GM19351 (cell line): ENCODE data around the gene DNAJC15.

ENCODE experiments used
- ATAC-seq: cut with Tn5 transposase; IDR thresholded peaks from one replicate; pipeline ENCODE4 v1.9.1; 2021; ENCODE audit warnings: mild to moderate bottlenecking, moderate library complexity; ENCODE audit not compliant: unreplicated experiment

Gene DNAJC15

GRCh38 chr13:43080199-43080598 lies 56.8 kb downstream of the DNAJC15 start:
- ATAC-seq = no peak

- no peak for ATAC-seq
Measured at GRCh38 chr13:43081866-43082265, 58.5 kb downstream of the DNAJC15 start.

- ATAC-seq = no peak
Measured at GRCh38 chr13:43083750-43084149, 60.4 kb downstream of the DNAJC15 start.

GRCh38 chr13:43085545-43085944 lies 62.2 kb downstream of the DNAJC15 start:
- ATAC-seq = no peak

- no peak for ATAC-seq
Measured at GRCh38 chr13:43086181-43086580, 62.8 kb downstream of the DNAJC15 start.

- ATAC-seq = no peak
Measured at GRCh38 chr13:43088093-43088511, 64.7 kb downstream of the DNAJC15 start.

- no peak for ATAC-seq
Measured at GRCh38 chr13:43089912-43090498, 66.6 kb downstream of the DNAJC15 start.

GRCh38 chr13:43094901-43095300 lies 71.5 kb downstream of the DNAJC15 start:
- peak; percentile 92 for ATAC-seq

GRCh38 chr13:43095771-43096719 lies 72.7 kb downstream of the DNAJC15 start:
- no peak for ATAC-seq

GRCh38 chr13:43100667-43101066 lies 77.3 kb downstream of the DNAJC15 start:
- ATAC-seq = no peak

- ATAC-seq = no peak
Measured at GRCh38 chr13:43102304-43102703, 78.9 kb downstream of the DNAJC15 start.

- ATAC-seq = no peak
Measured at GRCh38 chr13:43107780-43108179, 84.4 kb downstream of the DNAJC15 start.

GRCh38 chr13:43110036-43110435 lies 86.7 kb downstream of the DNAJC15 start:
- ATAC-seq = no peak

- no peak for ATAC-seq
Measured at GRCh38 chr13:43110658-43111057, 87.3 kb downstream of the DNAJC15 start.

GRCh38 chr13:43111559-43112400 lies 88.4 kb downstream of the DNAJC15 start:
- no peak for ATAC-seq

- ATAC-seq = no peak
Measured at GRCh38 chr13:43113603-43114002, 90.2 kb downstream of the DNAJC15 start.

GRCh38 chr13:43114504-43114903 lies 91.1 kb downstream of the DNAJC15 start:
- no peak for ATAC-seq

GRCh38 chr13:43115141-43115540 lies 91.8 kb downstream of the DNAJC15 start:
- no peak for ATAC-seq

- no peak for ATAC-seq
Measured at GRCh38 chr13:43116242-43116641, 92.9 kb downstream of the DNAJC15 start.

GRCh38 chr13:43118521-43118920 lies 95.1 kb downstream of the DNAJC15 start:
- no peak for ATAC-seq

- ATAC-seq = no peak
Measured at GRCh38 chr13:43119206-43119605, 95.8 kb downstream of the DNAJC15 start.
